Prostate gland (tissue), 2 donors: Measurements from ENCODE around the gene SIX5. TPM values are rescaled to one million over a fixed set of nuclear protein-coding genes. Genes with fewer than 3 reads are reported as not detected.

Experiments
- DNase-seq: peaks from one replicate; pipeline ENCODE4 v3.0.0-alpha.2; 2019; ENCODE audit warnings: low spot score
- H3K27ac ChIP-seq, 2 donors: fragments of 200-600 bp; sonication (generic); 2 replicates each; pipeline ENCODE4 v1.5.1; 2017 to 2019
- H3K27me3 ChIP-seq: fragments of 200-600 bp; sonication (generic); replicated peaks from 2 replicates; pipeline ENCODE4 v1.5.1; 2019; ENCODE audit not compliant: insufficient read depth
- H3K36me3 ChIP-seq, 2 donors: fragments of 200-600 bp; sonication (generic); 1 replicate in 1 of 2; 2 replicates in 1 of 2; pipeline versions ENCODE4 v1.5.1 to v1.8.1; 2017 to 2019
- H3K4me1 ChIP-seq: fragments of 200-600 bp; sonication (generic); replicated peaks from 2 replicates; pipeline ENCODE4 v1.5.1; 2019
- H3K4me3 ChIP-seq, 2 donors: fragments of 200-600 bp; sonication (generic); 2 replicates each; pipeline ENCODE4 v1.5.1; 2017 to 2019
- H3K9me3 ChIP-seq: fragments of 200-600 bp; sonication (generic); 2 replicates; pipeline ENCODE4 v1.5.1; 2017
- CTCF ChIP-seq, 4 experiments: fragments of 200-600 bp in 2 of 4; fragments of 450-650 bp in 2 of 4; sonication (generic) in 2 of 4; IDR thresholded peaks; 1 replicate in 3 of 4; 2 replicates in 1 of 4; pipeline ENCODE4 v1.5.1; 2016 to 2019; ENCODE audit warnings: antibody characterized with exemption in 4 of 4, mild to moderate bottlenecking in 2 of 4, moderate library complexity in 2 of 4
- POLR2A ChIP-seq: fragments of 450-650 bp; IDR thresholded peaks from one replicate; pipeline ENCODE4 v1.6.1; 2016; ENCODE audit warnings: antibody characterized with exemption, mild to moderate bottlenecking
- POLR2AphosphoS5 ChIP-seq: sonication (generic); formaldehyde crosslinking; IDR thresholded peaks from one replicate; pipeline ENCODE4 v1.6.1; 2017; ENCODE audit warnings: antibody characterized with exemption
- WGBS: methylation state at CpG from one replicate; pipeline ENCODE4 v1.1.5; 2018; 5-methylcytosine and 5-hydroxymethylcytosine counted together
- intact Hi-C: fragments of 100-400 bp; cut with DNase I; formaldehyde crosslinking; loops from one replicate; pipeline ENCODE4 v1.14.2; 2022
- total RNA-seq, 2 donors: library from RNA; depleted of rRNA; stranded (reverse); fragments of >200 nt; gene quantifications; one replicate each; pipeline ENCODE4 v1.1.0, GENCODE V29; 2016

Gene SIX5
- total RNA-seq, 2 donors from 2014 or later: 33.7 to 37.5 TPM

GRCh38 chr19:45779231-45780145, 10.4 kb upstream of the SIX5 start:
- Histone ChIP-seq H3K4me3 (peak overlapping the region in 1 of 2 donors; percentile 14), H3K4me1 (peaks cover 18% of the 10 kb centered on the region), H3K9me3 (no peaks in the 10 kb centered on the region), H3K27ac (peak overlapping the region; percentile 26 to 82), H3K27me3 (no peaks in the 10 kb centered on the region), H3K36me3 (peaks cover 0 to 17% of the 10 kb centered on the region in 2 donors)
- no peak for TF ChIP-seq POLR2A
- TF ChIP-seq CTCF (IDR thresholded peaks at IDR 0.05): peak; percentile 52 to 82 (median 66)
- TF ChIP-seq POLR2AphosphoS5: peak; percentile 38
- intact Hi-C loops: no loop called here
- peak; percentile 90 for DNase-seq
- WGBS: 11% methylated on average over 48 of the region's 48 CpGs

GRCh38 chr19:45778010-45778661, 9.1 kb upstream of the SIX5 start:
- intact Hi-C loops: no loop called here
- Histone ChIP-seq H3K4me1 (peaks cover 13% of the 10 kb centered on the region), H3K27ac (no peak overlapping the region), H3K9me3 (no peaks in the 10 kb centered on the region), H3K4me3 (no peak overlapping the region), H3K36me3 (peaks cover 0 to 17% of the 10 kb centered on the region in 2 donors), H3K27me3 (no peaks in the 10 kb centered on the region)
- no peak for DNase-seq
- no peak for TF ChIP-seq POLR2A
- no peak for TF ChIP-seq POLR2AphosphoS5
- TF ChIP-seq CTCF (IDR thresholded peaks at IDR 0.05): no peak
- WGBS: 90% methylated on average over 28 of the region's 28 CpGs

- TF ChIP-seq CTCF (IDR thresholded peaks at IDR 0.05) (no peak), POLR2AphosphoS5 (no peak), POLR2A (no peak)
- Histone ChIP-seq H3K9me3 (no peaks in the 10 kb centered on the region), H3K27me3 (no peaks in the 10 kb centered on the region), H3K27ac (no peak overlapping the region), H3K4me3 (no peak overlapping the region), H3K36me3 (peaks cover 0 to 17% of the 10 kb centered on the region in 2 donors), H3K4me1 (peaks cover 12% of the 10 kb centered on the region)
- no peak for DNase-seq
- intact Hi-C loops: no loop called here
- 95% methylated on average over 30 of the region's 34 CpGs for WGBS
Observed at GRCh38 chr19:45777395-45777961, 8.4 kb upstream of the SIX5 start.

- Histone ChIP-seq H3K4me1 (peaks cover 6% of the 10 kb centered on the region), H3K27me3 (no peaks in the 10 kb centered on the region), H3K36me3 (peaks cover 0 to 17% of the 10 kb centered on the region in 2 donors), H3K4me3 (no peak overlapping the region), H3K9me3 (no peaks in the 10 kb centered on the region), H3K27ac (no peak overlapping the region)
- WGBS: 82% methylated on average over 9 of the region's 9 CpGs
- TF ChIP-seq POLR2AphosphoS5 (no peak), POLR2A (no peak), CTCF (IDR thresholded peaks at IDR 0.05) (no peak)
- intact Hi-C loops: no loop called here
- DNase-seq: no peak
Observed at GRCh38 chr19:45774765-45775164, 5.7 kb upstream of the SIX5 start.
